NCI-H1417 treated with DMSO at 0.1 percent for 48 hours (cell line): ENCODE measurements around the gene CIDEA.
"Not testable (repeated sequence)": the region's sequence is repeated elsewhere in the genome, so short reads cannot be mapped to it uniquely, and the experiment has no call there.

Experiments
- DNase-seq: peaks from one replicate; lab custom pipeline; 2025; lab: John Stamatoyannopoulos, UW

Gene CIDEA, protein sequence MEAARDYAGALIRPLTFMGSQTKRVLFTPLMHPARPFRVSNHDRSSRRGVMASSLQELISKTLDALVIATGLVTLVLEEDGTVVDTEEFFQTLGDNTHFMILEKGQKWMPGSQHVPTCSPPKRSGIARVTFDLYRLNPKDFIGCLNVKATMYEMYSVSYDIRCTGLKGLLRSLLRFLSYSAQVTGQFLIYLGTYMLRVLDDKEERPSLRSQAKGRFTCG

DNA sequence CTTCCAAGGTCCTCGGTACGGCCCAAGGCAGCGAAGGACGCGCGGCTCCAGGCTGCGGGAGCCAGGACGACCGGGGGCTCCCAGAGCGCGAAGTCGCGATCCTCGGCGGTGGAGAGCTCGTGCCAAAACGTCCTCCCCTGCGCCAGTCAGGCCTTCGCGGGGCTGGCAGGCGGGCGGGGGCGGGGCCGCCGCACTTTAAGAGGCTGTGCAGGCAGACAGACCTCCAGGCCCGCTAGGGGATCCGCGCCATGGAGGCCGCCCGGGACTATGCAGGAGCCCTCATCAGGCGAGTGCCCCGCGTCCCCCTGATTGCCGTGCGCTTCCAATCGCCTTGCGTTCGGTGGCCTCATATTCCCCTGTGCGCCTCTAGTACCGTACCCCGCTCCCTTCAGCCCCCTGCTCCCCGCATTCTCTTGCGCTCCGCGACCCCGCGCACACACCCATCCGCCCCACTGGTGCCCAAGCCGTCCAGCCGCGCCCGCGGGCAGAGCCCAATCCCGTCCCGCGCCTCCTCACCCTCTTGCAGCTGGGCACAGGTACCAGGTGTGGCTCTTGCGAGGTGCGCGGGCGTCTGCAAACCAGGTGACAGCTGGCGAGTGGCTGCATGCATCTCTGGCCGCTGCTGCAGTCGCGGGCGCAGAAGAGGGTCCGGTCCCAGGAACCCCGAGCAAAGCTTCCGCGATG, at the start of gene CIDEA:
CIDEA (plus strand) TSS at position 226 of the 684 bp plus-strand sequence; CDS start at position 249, 23 bp downstream.
- no peak for DNase-seq

DNA sequence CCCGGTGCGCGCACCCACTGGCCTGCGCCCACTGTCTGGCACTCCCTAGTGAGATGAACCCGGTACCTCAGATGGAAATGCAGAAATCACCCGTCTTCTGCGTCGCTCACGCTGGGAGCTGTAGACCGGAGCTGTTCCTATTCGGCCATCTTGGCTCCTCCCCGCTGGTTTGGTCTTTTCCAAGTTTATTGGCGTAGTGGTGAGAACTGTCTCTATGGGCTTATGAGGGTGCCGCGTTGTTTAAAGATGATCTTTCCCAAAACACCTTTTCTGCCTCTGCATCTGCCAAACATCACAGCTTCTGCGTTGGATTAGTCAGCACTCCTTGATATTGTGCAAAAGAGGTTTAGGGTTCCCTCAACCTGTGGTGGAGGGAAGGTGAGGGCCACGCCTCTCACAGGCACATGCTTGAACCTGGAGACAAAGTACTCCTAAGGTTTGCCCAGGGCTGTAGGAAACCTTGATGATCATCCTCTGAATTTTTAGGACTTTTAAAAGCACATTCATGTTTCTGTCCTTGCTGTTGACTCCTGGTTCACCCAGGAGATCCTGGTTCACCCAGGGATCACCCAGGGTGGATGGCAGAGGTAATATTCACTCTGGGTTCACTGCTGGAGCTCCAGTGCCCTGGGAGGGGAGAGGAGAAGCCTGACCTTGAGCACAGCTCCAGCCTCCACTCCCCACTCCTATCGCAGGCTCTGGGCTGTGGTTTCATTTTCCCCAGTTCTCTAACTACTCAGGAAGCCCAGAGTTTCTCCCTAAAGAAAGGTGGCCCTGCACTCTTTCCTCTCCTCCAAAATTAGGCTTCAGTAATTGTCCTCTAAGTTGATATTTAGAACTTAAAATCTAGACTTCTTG, 45.6 kb upstream of the CIDEA start:
- DNase-seq, result not testable (repeated sequence)

DNA sequence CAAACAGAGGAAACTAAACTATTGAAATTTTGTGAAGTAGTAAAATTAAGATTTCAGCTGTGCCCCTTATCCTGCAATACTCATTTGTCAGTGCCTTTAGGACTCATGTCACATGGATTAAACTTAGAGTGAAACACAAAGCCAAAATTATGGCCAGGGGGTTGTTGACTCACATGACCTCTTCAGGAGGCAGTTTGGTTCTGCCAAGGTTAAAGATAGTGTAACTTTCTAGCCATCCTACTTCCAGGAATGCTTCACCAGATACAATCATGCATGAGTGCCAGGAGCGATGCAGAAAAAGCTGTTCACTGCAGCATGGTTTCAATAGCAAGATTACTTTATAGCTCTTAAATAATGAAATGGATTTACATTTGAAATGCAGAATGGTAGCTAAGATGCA, 41.9 kb upstream of the CIDEA start:
- DNase-seq, result not testable (repeated sequence)

DNA sequence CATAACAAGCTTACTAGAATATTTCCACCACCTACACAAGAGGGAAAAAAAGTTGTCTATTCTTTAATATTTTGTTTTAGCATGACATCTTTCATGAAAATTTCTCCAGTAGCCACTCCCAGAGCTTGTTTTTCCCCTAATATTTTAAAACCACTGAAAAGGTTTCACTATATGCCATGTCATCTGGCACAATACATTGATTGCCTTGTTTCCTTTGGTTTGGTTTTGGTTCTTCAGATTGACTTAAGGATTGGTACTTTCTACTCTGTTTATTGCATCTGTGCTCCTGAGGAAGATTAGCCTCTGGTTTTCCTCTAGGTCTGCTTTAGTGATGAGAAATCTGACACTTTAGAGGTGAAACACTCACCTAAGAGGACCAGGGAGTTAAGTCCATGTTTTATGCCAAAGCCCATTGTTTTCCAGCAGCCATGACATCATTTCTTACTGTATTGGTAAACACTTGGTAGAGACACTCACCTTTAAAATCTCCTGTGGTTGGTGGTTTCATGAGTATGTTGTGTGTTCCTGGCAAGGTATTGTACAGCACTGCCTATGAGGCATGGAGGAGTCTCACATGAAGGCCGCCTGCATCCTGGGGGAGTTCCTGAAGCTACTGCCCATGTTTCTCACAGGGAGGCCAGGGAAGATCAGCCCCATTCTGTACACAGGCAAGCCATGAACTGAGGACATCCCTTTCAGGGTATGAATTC, 39.7 kb upstream of the CIDEA start:
- not testable (repeated sequence) for DNase-seq

DNA sequence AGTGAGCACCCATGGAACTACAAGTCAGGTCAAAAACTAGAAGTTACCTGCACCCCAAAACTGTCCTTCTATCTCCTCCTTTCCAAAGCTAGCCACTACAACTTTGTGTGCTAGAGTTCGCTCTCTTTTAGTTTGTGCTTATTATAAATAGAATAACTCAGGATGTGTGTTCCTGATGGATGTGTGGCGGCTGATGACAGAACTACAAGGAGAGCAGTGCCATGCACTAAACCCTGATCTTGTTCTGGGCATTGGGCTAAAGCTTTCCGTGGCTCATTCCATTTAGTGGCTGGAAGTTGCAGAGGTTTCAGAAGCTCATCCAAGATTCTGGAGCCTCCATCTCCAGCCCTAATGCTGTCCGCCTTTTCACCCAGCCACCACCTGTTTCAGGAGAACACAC, 37.7 kb upstream of the CIDEA start:
- not testable (repeated sequence) for DNase-seq

DNA sequence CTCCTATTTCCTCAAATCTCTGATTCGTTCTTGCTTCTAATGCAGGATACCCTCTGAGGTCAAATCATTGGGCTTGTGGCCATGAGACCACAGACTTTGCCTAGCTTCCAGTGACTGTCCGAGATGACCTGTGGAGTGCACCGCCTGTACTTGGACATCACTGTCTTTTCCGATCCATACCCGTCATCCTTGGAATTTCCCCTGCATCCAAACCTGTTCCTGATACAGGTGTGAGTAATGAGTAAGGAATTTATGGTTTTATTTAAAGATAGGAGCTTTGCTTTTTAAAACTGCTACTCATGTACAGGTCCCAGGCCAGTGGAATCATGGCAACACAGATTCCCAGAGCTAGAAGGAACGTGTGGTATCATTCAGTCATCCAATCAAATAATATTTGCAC, 35.6 kb upstream of the CIDEA start:
- not testable (repeated sequence) for DNase-seq

DNA sequence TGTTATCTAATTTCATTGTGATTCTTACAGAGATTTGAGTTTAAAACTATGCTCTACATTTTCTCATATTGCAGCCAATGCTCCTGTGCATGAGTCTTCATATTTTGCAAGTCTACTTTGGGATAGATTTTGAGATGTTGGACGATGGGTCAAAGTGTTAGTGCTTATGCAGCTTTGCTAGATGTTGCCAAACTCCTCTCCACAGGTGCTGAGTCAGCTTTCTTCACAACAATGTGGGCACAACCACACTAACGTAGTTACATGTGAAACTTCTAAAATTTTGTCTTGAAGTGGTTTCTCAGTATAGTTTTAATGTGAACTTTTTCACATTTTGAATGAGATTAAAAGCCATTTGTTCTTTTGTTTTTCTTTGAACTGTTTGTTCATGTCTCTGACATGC, 32.1 kb upstream of the CIDEA start:
- DNase-seq, result not testable (repeated sequence)

DNA sequence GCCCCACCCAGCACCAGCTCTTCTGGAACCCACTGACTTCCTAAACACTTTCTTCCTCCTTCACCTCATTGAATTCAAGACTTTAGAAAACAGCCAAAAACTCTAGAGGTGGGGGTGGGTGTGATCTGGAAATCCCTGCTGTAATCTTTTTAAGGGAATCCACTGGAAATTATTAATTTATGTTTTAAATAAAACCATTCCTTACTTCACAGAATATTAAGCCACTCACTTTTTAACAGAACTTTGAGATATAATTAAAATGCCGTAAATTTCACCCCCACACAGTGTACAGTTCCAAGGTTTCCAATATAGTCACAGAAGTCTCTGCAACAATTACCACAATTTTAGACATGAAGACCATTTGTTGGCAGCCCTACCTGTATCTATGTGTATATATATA, 30.8 kb upstream of the CIDEA start:
- not testable (repeated sequence) for DNase-seq

DNA sequence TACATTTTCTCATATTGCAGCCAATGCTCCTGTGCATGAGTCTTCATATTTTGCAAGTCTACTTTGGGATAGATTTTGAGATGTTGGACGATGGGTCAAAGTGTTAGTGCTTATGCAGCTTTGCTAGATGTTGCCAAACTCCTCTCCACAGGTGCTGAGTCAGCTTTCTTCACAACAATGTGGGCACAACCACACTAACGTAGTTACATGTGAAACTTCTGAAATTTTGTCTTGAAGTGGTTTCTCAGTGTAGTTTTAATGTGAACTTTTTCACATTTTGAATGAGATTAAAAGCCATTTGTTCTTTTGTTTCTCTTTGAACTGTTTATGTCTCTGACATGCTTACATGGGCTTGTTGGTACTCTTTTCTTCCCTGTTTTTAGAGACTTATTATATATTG, 27.4 kb upstream of the CIDEA start:
- DNase-seq, result not testable (repeated sequence)

DNA sequence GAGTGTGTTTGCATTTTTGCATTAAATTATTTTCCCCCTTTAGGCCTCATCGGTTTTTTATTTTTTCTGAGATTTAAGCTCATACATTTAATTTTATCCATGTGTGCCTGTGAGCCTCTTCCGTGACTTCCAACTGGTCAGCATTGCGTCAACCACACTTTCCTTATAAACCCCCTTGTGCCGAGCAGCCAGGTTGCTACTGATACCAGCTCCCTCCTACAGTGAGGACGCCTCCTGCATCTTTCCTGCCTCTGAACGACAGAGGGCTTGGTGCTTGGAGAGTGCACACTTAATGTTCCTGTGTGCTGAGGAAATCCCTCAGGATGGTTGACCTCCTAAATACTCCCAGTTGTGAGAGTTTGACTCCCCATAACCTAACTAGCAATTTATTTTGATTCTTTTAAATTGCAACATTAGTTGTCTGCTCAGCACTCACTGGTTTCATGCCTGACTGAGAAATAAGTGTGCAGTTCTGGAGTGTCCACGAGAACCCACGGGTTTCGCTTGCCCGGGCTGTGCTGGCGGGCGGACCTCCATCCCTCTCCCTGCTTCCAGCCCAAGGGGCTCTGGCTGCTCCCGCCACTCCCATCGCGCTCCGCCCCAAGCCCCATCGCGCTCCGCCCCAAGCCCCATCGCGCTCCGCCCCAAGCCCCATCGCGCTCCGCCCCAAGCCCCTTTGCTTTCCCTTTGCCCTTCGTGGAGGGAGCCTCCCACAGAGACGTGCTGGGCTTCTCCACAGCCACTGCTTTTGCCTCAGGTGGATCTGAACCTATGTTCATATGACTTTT, 26.6 kb upstream of the CIDEA start:
- not testable (repeated sequence) for DNase-seq

DNA sequence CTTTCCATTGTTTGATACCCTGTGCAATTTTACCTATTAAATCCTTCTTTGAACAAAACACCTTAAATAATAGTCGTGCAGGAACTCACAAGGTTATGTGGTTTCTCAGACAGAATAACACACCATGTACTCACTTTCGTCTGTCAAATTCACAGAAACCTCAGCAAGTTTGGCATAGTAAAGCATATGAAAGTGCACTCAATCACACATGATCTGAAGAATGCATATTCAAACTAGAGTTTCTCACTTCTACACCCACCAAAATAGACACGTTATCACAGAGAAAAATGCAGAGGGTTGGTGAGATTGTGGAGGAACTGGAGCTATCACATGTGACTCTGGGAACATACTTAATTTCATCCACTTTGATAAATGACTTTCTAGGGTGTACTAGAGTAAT, 25.9 kb upstream of the CIDEA start:
- DNase-seq, result not testable (repeated sequence)

DNA sequence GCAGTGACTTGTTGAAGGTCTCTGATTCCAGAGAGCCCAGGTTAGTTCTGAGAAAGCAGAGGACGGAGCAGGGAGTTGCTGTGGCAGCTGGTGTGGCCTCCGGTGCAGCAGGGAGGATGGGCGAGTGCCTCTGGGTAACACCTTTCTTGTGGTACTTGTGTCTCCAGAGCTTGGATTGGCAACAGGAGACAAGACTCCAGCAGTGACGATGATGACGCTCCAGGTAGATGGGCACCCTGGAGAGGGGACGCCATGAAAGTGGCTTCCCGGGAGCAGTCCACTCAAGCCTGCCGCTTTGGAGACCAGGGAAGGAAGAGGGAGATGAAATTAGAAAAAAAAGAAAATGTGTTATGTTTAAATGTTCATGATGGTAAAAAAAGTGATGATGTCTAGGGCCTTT, 23.6 kb upstream of the CIDEA start:
- not testable (repeated sequence) for DNase-seq

DNA sequence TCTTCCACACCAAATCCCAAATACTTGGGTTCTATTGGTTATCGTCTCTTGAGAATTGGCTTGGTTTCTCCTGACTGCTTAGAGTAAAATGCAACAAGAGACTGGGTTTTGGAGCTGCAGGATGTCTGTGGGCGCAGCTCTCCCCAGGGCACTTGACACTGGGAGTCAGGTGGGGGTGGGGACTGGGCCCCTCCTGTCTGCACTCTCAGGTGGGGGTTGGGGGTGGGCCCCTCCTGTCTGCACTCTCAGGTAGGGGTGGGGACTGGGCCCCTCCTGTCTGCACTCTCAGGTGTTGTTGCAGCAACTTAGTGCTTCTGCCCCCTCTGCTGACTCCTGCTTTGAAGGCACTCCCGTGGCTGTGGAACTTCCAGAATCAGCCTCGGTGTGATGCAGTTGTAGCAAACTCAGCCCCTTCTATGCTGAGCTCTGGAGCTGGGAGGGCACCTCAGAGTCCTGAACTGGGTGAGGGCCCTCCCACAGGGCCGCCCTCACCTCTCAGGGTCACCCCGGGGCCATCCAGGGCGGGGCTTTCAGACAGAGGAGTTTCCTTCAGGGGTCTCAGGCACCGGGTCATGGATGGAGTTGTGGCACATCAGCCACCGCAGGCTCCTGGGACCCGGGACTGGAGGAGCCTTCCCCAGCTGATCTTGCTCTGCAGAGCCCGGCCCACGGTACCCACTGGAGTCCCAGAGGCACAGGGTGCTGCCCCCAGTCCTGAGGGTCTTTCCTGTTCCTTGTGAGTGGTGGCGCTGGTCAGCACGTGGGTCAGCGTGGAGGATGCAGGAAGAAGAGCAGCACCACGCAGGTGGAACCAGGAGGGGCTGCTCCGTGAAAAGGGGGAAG, 22.9 kb upstream of the CIDEA start:
- DNase-seq, result no peak

DNA sequence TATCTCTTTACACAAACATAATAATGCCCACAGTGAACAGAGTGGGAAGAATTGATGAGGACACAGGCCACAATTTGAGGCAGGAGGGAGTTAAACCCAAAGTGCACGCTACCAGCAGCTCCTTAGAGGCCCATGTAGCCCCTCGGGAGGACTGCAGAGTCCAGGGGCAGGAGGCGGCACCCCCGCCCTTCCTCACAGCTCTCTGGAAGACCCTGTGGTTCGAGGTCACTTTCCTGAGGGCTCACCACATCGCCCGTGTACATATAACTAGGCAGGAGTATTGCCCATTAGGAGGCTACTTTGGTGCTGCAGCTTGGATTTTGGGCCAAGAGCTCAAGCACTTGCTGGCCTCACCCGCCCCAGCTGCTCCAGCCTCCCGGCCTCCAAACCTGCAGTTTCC, 22.2 kb upstream of the CIDEA start:
- no peak for DNase-seq

DNA sequence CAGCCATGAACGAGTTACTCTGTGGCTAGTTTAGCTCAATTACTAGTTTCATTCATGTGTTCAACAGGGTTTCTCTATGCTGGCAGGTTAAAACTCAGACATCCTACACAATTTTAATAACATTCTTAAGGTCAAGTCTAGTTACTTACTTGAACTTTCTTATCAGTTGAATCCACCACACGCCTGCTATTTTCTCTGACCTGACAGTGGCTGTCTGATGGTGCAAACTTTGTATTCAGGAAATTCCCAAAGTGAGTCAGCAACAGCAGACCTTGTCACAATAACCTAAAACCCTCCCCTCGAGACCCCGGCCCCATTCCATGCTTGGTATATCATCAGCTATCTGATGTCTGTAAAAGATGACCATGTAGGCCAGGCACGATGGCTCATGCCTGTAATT, 20.8 kb upstream of the CIDEA start:
- no peak for DNase-seq

DNA sequence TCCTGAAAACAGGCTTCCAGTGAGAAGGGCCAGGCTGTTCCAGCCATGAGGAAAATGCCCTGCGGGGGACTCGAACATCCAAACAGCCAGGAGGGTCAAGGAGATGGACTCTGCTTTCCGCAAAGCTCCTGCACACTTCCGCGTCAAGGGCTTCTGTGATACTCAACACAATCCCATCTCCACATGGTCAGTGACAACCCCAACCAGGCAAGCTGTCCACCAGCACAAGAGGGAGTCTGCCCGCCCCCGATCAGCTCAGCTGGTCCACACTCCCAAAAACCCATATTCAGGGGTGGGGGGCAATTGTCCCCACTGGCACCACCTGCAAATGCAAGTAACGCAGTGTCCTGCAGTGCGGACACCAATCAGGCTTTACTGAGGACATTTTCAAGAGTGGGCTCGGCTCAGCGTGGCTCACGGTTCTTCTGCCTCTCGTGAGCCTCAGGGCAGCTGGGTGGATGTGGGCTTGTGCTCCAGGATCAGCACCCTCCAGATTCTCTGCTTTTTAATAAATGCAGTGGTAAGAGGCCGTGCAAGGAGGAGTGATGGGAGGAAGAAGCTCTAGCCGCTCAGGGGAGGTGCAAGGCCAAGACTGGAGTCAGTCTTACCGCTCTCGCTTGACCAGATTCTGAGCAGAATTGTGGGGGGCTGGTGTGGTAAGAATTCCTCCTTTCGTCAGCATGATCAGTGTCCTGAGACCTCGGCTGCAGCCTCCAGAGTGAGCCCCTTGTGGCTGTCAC, 19.5 kb upstream of the CIDEA start:
- no peak for DNase-seq

DNA sequence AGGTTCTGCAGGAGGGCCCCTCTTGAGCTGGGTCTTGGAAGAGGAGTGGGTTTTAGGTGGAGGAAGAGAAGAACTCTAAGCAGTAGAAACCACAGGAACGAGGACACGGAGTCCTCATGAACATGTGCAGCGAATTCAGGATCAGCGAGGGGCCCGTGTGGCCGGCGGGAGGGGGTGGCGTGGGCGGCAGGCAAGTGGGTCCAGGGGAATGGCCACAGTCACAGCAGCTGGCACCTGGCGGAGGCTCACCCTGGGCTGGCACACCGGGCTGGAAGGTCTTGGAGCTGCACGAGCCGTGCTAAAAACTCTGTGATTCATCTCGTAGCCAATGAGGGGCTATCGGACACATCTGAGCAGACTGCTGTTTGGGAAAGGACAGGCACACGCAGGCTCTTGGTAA, 18.0 kb upstream of the CIDEA start:
- DNase-seq, result no peak

DNA sequence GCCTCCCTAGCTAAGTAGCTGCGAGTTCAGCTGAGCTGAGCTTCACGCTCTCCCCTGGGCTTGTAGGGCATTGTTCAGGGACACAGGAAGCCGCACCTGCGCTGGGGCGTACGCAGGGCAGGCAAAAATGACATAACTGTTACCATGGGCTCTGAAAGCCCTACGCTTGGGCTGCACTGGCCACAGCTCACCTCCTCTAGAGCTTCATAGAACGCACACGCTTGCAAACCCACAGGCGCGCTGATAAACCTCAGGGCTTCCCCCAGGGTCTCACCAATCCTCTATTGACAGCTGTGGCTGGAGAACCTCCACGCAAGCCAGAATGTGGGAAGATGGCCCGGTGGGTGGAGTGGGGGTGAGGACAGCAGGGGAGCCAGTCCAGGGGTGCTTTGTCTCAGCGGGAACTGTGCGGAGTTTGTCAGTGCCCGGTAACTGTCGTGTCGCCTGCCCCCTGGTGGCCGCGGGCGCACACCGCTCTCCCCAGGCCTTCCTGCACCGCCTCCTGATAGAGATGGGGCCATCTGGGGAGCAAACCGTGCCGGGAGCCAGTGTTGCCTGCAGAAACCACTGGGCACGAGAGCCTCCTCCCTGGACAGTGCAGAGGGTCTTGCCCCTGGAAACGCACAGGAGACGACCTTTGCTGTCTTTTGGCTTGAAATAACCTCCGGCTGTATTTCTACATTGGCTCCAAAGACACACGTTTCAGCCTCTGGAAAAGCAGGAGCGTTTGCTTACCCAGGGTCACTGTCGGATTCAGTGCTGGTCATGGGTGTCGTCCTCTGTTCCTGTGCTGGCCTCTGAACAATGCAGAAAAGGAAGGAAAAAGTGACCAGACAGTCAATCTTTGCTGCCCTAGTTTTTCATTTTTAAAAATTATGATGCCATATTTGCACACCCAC, 17.0 kb upstream of the CIDEA start:
- DNase-seq, result no peak

DNA sequence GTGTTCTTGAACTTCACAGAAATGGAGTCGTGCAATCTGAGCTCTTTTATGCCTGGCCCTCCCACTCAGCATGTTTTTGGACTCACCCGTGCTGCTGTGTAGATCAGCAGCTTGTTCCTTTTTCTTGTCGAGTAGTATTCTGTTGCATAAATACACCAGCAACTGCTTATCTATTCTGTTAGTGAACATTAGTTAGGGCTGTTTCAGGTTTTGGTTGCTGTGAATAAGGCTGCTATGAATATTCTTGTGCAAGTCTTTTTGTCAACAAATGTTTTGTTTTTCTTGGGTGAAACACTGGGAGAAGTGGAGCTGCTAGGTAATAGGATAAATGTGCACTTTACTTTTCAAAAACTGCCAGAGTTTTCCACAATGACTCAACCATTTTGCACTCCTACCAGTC, 15.3 kb upstream of the CIDEA start:
- DNase-seq, result no peak
